Measurements from ENCODE around the gene AP3D1. TPM values are rescaled to one million over a fixed set of nuclear protein-coding genes. Genes with fewer than 3 reads are reported as not detected.

Gene AP3D1
- total RNA-seq, 2 experiments from 2014 or later, result 41.8 to 41.9 TPM

DNA sequence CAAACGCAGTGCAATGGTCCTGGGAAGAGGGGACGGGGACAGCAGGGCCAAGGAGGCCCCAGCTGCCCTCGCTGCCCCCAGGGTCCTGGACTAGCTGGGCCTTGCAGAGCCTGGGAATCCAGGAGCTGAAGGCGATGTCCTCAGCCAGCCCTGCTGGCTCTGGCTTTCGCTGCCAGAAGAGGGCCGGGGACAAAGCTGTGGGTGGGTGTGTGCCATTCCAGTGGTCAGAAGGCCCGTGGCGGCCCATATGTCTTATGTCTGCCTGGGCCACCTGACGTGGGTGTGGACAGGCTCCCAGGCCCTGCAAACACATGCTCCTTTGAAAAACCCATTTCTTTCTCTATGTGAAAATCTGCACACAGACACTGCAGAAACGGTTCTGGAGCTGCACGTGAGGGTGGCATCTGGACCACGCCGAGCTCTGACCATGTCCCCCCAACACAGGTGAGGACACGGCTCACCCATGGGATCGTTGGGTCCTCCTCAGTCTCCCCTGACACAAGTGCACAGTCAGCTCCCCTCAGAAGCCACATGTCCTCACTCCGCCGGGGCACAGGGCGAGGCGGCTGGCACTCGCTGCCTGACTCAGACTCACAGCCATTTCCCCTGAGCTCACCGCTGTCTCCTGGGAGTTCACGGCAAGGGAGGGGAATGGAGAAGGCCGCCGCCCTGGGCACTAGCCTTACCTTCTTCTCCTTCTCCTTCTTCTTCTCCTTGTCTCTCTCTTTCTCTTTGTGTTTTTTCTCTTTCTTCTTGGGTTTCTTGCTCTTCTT, 37.7 kb downstream of the AP3D1 start:
- H3K36me3 Mint-ChIP-seq (ENCODE audit: low read depth), result peaks cover 58% of the 10 kb centered on the region
- H3K4me1 Mint-ChIP-seq (ENCODE audit: low read depth), result no peaks in the 10 kb centered on the region
- H3K4me3 Mint-ChIP-seq, result no peak overlapping the region
- Histone ChIP-seq H3K27ac (ENCODE audit: low read depth in 1 of 2, low read length in 2 of 2) (no peak overlapping the region), H3K27me3 (ENCODE audit: control insufficient read depth in 1 of 2, insufficient read depth in 2 of 2, low read length in 2 of 2) (no peaks in the 10 kb centered on the region), H3K9me3 (ENCODE audit: control insufficient read depth in 1 of 2, insufficient read depth in 1 of 2, low read length in 2 of 2) (no peaks in the 10 kb centered on the region), H3K4me1 (ENCODE audit: insufficient read depth, low read length) (peaks cover 11% of the 10 kb centered on the region), H3K36me3 (ENCODE audit: insufficient read depth, low read length) (peaks cover 96% of the 10 kb centered on the region), H3K4me3 (ENCODE audit: low read length) (no peak overlapping the region)
- intact Hi-C loops (cut with DNase I, micrococcal nuclease), result no loop called here
- no peak overlapping the region for H3K27ac Mint-ChIP-seq
- TF ChIP-seq CTCF (IDR thresholded peaks at IDR 0.05), result no peak
- ChIA-PET CTCF (no interaction called here), POLR2A (no interaction called here)
- DNase-seq (no peak), ATAC-seq (ENCODE audit: poor library complexity) (no peak)
- no peaks in the 10 kb centered on the region for H3K27me3 Mint-ChIP-seq
- H3K9me3 Mint-ChIP-seq, result no peaks in the 10 kb centered on the region

DNA sequence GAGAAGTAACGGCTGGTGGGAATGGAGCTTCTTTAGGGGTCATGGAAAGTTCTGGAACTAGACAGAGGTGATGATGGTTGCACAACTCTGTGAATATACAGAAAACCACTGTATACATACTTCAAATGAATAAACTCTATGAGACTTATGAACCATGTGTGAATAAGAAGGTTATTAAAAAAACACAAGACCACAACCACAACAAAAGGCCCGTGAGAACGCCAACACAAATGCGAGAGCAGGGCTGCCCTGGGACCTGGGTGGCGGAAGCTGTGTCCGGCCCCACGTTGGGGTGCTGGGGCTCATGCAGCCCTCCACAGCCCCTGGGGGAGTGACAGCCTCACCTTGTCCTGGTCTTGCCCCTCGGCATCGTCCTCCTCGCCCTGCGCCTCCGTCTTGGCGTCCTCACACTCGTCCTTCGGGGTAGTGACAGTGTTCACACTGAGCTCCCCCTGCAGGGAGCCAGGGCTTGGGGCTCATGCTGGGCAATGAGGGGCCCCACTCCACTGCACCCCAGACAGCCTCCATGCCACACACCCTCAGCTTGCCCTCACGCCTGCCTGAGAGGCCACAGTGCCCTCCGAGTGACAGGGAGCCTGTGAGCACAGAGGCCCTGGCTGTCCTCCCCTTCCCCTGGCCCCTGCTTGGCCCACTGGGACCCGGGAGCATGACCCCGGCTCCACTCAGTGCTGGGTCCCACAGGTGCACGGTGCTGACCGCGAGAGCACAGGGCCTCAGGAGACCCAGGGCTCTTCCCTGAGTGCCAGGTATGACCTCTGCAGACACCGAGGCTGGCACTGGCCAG, 38.6 kb downstream of the AP3D1 start:
- no peaks in the 10 kb centered on the region for H3K4me1 Mint-ChIP-seq (ENCODE audit: low read depth)
- no peak for TF ChIP-seq CTCF (IDR thresholded peaks at IDR 0.05)
- peaks cover 57% of the 10 kb centered on the region for H3K36me3 Mint-ChIP-seq (ENCODE audit: low read depth)
- Histone ChIP-seq H3K4me3 (ENCODE audit: low read length) (no peak overlapping the region), H3K27me3 (ENCODE audit: control insufficient read depth in 1 of 2, insufficient read depth in 2 of 2, low read length in 2 of 2) (no peaks in the 10 kb centered on the region), H3K27ac (ENCODE audit: low read depth in 1 of 2, low read length in 2 of 2) (no peak overlapping the region), H3K4me1 (ENCODE audit: insufficient read depth, low read length) (peaks cover 11% of the 10 kb centered on the region), H3K9me3 (ENCODE audit: control insufficient read depth in 1 of 2, insufficient read depth in 1 of 2, low read length in 2 of 2) (no peaks in the 10 kb centered on the region), H3K36me3 (ENCODE audit: insufficient read depth, low read length) (peaks cover 97% of the 10 kb centered on the region)
- ATAC-seq (ENCODE audit: poor library complexity) (peak; percentile 14), DNase-seq (peak in 1 of 14 experiments; percentile 39)
- no peak overlapping the region for H3K4me3 Mint-ChIP-seq
- ChIA-PET CTCF (no interaction called here), POLR2A (no interaction called here)
- no peaks in the 10 kb centered on the region for H3K9me3 Mint-ChIP-seq
- intact Hi-C loops (cut with DNase I, micrococcal nuclease), result no loop called here
- H3K27me3 Mint-ChIP-seq, result no peaks in the 10 kb centered on the region
- no peak overlapping the region for H3K27ac Mint-ChIP-seq

DNA sequence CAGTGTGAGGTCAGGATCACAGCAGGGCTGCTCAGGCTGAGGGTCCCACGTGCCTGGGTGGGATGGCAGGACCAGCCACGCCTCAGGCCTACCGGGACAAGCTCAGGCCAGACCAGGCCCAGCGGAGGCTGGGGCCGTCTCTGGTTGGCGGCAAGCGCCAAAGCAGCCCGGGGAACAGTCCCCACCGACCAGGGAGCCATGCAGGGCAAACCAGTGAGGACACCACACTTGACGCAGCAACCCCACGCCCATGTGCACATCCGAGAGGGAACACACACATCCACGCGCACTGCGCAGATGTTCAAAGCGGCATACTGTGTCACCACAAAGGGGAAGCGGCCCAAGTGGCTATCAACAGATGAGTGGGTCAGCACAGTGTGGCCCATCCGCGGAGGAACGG, 39.5 kb downstream of the AP3D1 start:
- TF ChIP-seq CTCF (IDR thresholded peaks at IDR 0.05), result no peak
- no peak overlapping the region for H3K27ac Mint-ChIP-seq
- intact Hi-C loops (cut with DNase I, micrococcal nuclease), result no loop called here
- Histone ChIP-seq H3K27me3 (ENCODE audit: control insufficient read depth in 1 of 2, insufficient read depth in 2 of 2, low read length in 2 of 2) (no peaks in the 10 kb centered on the region), H3K4me1 (ENCODE audit: insufficient read depth, low read length) (peaks cover 11% of the 10 kb centered on the region), H3K9me3 (ENCODE audit: control insufficient read depth in 1 of 2, insufficient read depth in 1 of 2, low read length in 2 of 2) (no peaks in the 10 kb centered on the region), H3K4me3 (ENCODE audit: low read length) (no peak overlapping the region), H3K27ac (ENCODE audit: low read depth in 1 of 2, low read length in 2 of 2) (no peak overlapping the region), H3K36me3 (ENCODE audit: insufficient read depth, low read length) (peaks cover 92% of the 10 kb centered on the region)
- H3K36me3 Mint-ChIP-seq (ENCODE audit: low read depth), result peaks cover 63% of the 10 kb centered on the region
- POLR2A ChIA-PET, result no interaction called here
- H3K27me3 Mint-ChIP-seq, result no peaks in the 10 kb centered on the region
- no peak for DNase-seq
- H3K9me3 Mint-ChIP-seq, result no peaks in the 10 kb centered on the region
- ATAC-seq (ENCODE audit: poor library complexity), result no peak
- H3K4me1 Mint-ChIP-seq (ENCODE audit: low read depth), result no peaks in the 10 kb centered on the region
- CTCF ChIA-PET, result no interaction called here
- no peak overlapping the region for H3K4me3 Mint-ChIP-seq
